ENCODE data around the gene TMCC2. TPM values are rescaled to one million over a fixed set of nuclear protein-coding genes. Genes with fewer than 3 reads are reported as not detected.

Gene TMCC2
- total RNA-seq, 1 donor from 2014 or later, result 25.0 TPM

DNA sequence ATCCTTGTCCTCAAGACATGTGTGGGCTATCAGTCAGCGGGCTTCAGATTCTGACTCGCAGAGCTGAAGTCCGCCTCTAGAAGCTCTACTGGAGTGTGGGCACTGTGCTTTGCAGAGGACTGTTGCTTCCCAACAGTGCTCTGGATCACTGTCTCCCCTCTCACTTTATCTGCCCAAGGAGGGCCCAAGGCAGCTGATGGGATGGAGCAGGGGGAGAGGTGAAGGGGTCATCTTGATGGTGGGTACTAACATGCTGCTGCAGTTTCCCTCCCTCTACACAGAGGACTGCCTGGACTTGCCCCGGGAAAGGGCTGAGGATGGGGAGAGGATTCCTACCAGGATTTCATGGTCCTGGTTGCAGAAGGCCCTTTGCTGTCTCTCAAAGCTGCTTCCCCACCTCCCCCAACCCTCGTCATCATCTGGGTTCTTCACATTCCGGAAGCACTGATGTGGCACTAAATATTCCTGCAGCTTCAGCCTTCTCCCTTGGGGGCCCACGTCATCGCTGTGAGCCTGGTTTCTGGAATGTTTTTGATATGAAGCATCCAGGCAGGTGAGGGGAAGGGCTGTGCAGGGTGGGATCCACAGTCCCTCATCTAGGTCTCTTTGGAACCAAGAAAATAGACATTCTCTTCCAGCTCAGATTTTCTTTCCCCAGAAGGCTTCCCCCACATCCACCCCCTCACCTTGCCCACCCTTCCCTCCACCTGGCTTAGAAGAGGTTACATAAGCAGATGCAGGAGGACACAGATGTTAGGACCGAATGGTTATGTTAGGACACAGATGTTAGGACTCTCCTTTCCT is 70.6 kb downstream of the TMCC2 start:
- H3K4me1 Mint-ChIP-seq (ENCODE audit: low read depth), result peaks cover 48% of the 10 kb centered on the region
- no peak for DNase-seq (ENCODE audit: low spot score)
- H3K9me3 Mint-ChIP-seq, result no peaks in the 10 kb centered on the region
- H3K27ac Mint-ChIP-seq, result no peak overlapping the region
- intact Hi-C loops (cut with micrococcal nuclease), result no loop called here
- H3K4me3 Mint-ChIP-seq, result no peak overlapping the region
- H3K27me3 Mint-ChIP-seq (ENCODE audit: insufficient read depth), result peaks cover 12% of the 10 kb centered on the region
- H3K36me3 Mint-ChIP-seq (ENCODE audit: low read depth), result peaks cover 9% of the 10 kb centered on the region

DNA sequence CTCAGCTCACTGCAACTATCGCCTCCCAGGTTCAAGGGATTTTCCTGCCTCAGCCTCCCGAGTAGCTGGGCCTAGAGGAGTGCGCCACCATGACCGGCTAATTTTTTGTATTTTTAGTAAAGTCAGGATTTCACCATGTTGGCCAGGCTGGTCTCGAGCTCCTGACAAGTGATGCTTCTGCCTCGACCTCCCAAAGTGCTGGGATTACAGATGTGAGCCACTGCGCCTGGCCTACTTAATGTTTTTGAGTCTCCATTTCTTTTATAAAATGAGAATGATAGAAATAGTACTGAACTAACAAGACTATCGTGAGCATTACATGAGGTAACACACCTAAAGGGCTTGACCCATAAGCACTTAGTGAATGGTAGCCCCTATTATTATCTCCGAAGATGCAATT is 72.4 kb downstream of the TMCC2 start:
- Mint-ChIP-seq H3K4me1 (ENCODE audit: low read depth) (peaks cover 41% of the 10 kb centered on the region), H3K36me3 (ENCODE audit: low read depth) (peaks cover 16% of the 10 kb centered on the region), H3K27me3 (ENCODE audit: insufficient read depth) (peaks cover 9% of the 10 kb centered on the region), H3K27ac (no peak overlapping the region), H3K4me3 (no peak overlapping the region), H3K9me3 (no peaks in the 10 kb centered on the region)
- intact Hi-C loops (cut with micrococcal nuclease), result no loop called here
- no peak for DNase-seq (ENCODE audit: low spot score)

DNA sequence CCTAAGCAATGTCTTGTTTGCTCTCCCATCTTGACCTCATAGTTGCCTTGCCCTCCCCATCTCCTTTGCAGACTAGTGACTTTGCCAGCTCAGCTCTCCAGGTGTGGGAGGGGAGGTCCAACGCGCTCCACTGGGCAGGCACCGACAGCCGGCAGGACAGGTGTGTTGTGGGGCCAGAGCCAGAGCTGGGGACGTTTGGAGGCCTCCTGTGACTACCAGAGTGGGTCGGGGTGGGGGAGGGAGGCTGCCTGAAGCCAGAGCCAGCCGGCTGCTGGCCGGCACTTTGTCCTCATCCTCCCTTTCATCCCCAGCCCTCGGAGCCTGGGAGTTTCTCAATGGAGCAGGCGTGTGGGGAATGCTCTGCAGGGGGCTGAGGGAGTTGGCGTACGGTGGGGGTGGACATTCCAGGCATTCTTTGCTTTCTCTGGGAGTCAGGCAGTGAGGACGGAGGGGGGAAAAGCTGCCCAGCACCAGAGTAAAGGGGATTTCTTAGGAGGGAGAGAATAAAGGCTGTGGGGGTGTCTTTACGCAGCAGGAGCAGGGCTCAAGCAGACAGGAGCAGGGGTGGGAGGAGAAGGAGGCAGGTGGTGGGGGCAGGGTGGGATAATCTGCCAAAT is 73.6 kb downstream of the TMCC2 start:
- Mint-ChIP-seq H3K27ac (no peak overlapping the region), H3K36me3 (ENCODE audit: low read depth) (peaks cover 24% of the 10 kb centered on the region), H3K9me3 (no peaks in the 10 kb centered on the region), H3K27me3 (ENCODE audit: insufficient read depth) (peaks cover 6% of the 10 kb centered on the region), H3K4me1 (ENCODE audit: low read depth) (peaks cover 46% of the 10 kb centered on the region), H3K4me3 (no peak overlapping the region)
- DNase-seq (ENCODE audit: low spot score), result no peak
- intact Hi-C loops (cut with micrococcal nuclease), result no loop called here

DNA sequence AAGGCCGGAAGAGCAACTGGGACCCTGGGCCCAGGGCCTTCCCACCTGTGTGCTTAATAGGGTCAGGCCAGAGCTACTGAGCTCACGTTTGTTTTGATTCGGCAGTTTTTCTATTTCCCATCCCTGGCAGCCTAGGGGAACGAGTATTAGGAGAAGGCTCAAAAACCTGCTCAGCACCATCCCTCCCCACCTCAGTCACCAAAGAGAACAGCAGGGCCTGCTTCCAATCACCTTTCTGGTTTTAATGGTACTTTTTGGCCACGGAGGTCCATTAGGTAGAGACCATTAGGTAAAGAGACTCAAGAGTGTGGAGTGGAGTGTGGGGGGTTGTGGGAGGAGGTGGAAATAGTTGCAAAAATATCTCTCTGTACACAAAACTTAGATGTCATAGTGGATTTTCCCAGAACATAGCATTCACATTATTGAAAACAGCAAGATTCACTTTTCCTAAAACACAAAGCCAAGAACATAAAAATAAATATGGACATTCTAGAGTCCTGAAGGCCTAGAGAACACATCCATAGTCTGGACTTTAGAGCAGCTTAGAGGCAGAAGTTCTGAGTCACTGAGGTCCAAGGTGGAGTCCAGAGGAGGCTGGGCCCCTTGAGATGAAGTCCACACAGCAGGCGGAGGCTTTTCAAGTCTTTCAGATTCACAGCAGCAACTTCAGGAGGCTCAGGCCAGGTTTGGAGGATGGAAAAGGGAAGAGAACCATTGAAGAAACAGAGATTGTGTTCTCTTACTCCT is 74.3 kb downstream of the TMCC2 start:
- intact Hi-C loops (cut with micrococcal nuclease), result no loop called here

DNA sequence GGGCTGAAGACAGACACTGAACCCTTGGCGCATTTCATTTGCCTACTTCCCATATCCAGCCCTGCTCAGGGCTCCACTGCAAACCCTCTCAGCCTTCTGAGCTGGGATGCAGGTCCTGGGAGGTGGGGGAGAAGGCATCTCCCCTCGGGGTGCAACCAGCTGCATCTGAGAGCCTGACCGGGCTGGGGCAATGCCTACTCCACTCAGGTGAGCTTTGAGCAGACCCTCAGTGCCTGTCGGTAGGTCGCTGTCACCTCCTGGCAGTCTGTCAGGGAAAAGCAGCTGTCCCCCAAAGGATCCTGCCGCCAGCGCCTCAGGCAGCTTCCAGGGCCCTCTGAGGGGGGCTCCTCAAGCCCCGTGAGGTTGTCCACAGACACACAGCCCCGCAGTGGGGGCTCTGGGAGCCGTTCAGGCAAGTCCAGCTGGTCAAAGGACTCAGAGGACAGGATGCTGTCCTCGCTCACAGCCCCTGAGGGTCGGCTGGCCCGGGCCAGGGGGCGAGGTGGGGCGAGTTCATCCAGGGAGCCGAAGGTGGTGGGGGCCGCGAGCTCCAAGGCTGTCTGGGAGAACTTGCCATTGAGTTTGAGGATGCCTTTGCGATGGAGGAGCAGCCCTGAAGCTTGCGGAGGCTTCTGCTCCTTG is 75.6 kb downstream of the TMCC2 start:
- peaks cover 5% of the 10 kb centered on the region for H3K27me3 Mint-ChIP-seq (ENCODE audit: insufficient read depth)
- H3K4me1 Mint-ChIP-seq (ENCODE audit: low read depth), result peaks cover 25% of the 10 kb centered on the region
- DNase-seq (ENCODE audit: low spot score), result no peak
- no peak overlapping the region for H3K4me3 Mint-ChIP-seq
- H3K27ac Mint-ChIP-seq, result no peak overlapping the region
- intact Hi-C loops (cut with micrococcal nuclease), result no loop called here
- no peaks in the 10 kb centered on the region for H3K9me3 Mint-ChIP-seq
- H3K36me3 Mint-ChIP-seq (ENCODE audit: low read depth), result peaks cover 44% of the 10 kb centered on the region

More for the DNA sequence above, 74.3 kb downstream of the TMCC2 start:
- no peak overlapping the region for H3K27ac Mint-ChIP-seq
- peaks cover 39% of the 10 kb centered on the region for H3K4me1 Mint-ChIP-seq (ENCODE audit: low read depth)
- H3K27me3 Mint-ChIP-seq (ENCODE audit: insufficient read depth), result peaks cover 5% of the 10 kb centered on the region
- peaks cover 31% of the 10 kb centered on the region for H3K36me3 Mint-ChIP-seq (ENCODE audit: low read depth)
- DNase-seq (ENCODE audit: low spot score), result no peak
- no peak overlapping the region for H3K4me3 Mint-ChIP-seq
- no peaks in the 10 kb centered on the region for H3K9me3 Mint-ChIP-seq

DNA sequence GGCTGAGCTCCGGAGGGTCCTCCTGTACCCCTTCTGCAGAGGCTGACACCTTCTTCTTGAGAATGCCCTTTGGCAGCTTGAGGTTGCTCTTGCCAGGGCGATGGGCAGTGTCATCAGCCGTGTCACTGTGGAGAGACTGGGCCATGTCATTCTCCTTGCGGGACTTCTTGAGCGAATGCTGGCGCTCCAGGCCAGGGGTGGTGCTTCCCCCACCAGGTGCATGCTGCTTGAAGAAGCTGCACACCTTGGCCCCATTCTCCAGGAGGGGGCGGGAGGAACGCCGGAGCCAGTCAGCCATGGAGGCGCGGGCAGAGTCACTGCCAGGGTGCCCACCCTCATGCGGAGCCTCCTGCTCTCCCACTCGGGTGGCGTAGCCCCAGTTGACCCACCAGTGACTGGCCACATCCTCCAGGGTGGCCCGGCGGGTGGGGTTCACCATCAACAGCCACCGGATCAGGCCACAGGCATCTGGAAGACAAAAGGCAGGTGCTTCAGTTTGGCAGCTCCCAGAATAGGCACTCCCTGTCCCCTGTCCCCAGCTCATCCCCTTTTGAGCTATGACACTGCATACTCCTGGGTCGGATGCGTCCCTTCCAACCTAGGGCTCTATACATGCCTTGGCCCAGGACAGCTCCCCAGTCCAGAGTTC is 76.4 kb downstream of the TMCC2 start:
- Mint-ChIP-seq H3K4me1 (ENCODE audit: low read depth) (peaks cover 19% of the 10 kb centered on the region), H3K4me3 (no peak overlapping the region), H3K27ac (peak overlapping the region; percentile 63), H3K27me3 (ENCODE audit: insufficient read depth) (peaks cover 5% of the 10 kb centered on the region), H3K9me3 (no peaks in the 10 kb centered on the region), H3K36me3 (ENCODE audit: low read depth) (peaks cover 48% of the 10 kb centered on the region)
- DNase-seq (ENCODE audit: low spot score), result no peak
- intact Hi-C loops (cut with micrococcal nuclease), result no loop called here

DNA sequence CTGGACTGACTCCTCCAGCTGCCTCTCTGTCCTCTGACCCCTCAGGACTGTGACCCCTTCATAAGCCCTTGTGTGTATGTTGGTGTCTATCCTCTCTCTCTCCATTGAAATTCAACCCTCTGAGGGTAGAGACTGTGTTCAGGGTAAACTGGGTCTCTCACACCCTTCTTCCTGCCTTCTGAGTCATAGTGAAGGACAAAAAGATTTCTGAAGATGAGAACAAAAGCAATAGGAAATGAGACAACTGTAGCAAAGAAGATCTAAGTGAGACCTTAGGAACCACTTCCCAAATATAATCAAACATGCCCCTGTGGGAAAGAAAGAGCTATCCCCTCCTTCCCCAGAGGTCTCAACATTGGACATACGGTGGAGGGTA is 76.9 kb downstream of the TMCC2 start:
- Mint-ChIP-seq H3K27ac (peak overlapping the region; percentile 63), H3K27me3 (ENCODE audit: insufficient read depth) (peaks cover 5% of the 10 kb centered on the region), H3K4me3 (no peak overlapping the region), H3K4me1 (ENCODE audit: low read depth) (peaks cover 19% of the 10 kb centered on the region), H3K9me3 (no peaks in the 10 kb centered on the region), H3K36me3 (ENCODE audit: low read depth) (peaks cover 48% of the 10 kb centered on the region)
- intact Hi-C loops (cut with micrococcal nuclease), result no loop called here
- no peak for DNase-seq (ENCODE audit: low spot score)

DNA sequence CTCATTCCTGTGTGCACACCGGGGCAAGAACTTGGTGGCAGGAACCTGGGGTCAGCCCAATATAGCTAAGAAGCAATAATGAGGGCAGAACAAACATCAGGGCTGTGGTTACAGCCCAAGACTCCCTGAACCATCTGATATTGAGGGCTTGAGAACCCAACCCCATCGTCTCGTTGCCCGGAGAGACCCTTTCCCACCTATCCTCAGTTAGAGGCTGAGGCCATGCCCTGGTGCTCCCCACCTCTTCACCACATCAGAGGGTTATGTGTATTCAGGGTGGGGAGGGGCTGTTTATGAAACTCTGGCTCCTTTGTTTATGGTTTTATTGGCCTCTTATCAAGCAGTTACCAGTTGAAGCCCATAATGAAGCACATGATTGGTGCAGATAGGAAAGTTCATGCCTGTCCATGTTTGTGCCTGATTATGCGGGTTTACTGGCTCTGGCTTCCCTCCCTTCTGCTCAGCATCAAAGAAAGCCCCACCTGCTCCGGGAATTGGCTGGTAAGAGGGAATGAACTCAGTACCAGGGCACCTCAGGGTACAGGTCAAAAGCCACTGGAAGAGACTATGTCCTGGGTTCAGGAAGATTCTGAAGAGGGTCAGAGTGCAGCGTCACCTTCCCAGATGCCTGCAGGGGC is 79.3 kb downstream of the TMCC2 start:
- intact Hi-C loops (cut with micrococcal nuclease), result no loop called here
- no peaks in the 10 kb centered on the region for H3K9me3 Mint-ChIP-seq
- no peak overlapping the region for H3K4me3 Mint-ChIP-seq
- DNase-seq (ENCODE audit: low spot score), result no peak
- H3K27me3 Mint-ChIP-seq (ENCODE audit: insufficient read depth), result no peaks in the 10 kb centered on the region
- peaks cover 38% of the 10 kb centered on the region for H3K4me1 Mint-ChIP-seq (ENCODE audit: low read depth)
- H3K27ac Mint-ChIP-seq, result no peak overlapping the region
- peaks cover 63% of the 10 kb centered on the region for H3K36me3 Mint-ChIP-seq (ENCODE audit: low read depth)

DNA sequence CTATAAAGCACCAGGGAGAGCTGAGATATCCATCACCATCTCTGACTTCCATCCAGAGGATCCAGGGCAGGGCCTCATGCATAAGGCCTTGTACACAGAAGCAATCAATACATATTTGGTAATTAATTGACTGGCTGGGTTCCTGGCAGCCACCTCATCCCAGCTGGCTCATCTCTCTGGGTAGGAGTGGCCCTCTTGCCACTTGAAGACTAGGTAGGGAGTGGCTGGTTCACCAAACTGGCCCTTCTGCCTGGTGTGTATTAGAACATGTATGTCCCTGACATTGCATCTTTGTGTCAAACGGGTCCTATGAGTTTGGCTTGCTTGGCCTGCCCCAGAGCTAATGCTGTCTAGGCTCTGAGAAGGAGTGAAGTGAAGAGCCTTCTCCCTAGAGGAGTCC is 82.0 kb downstream of the TMCC2 start:
- H3K4me1 Mint-ChIP-seq (ENCODE audit: low read depth), result peaks cover 60% of the 10 kb centered on the region
- H3K36me3 Mint-ChIP-seq (ENCODE audit: low read depth), result peaks cover 57% of the 10 kb centered on the region
- H3K27me3 Mint-ChIP-seq (ENCODE audit: insufficient read depth), result no peaks in the 10 kb centered on the region
- DNase-seq (ENCODE audit: low spot score), result no peak
- H3K4me3 Mint-ChIP-seq, result no peak overlapping the region
- H3K9me3 Mint-ChIP-seq, result no peaks in the 10 kb centered on the region
- intact Hi-C loops (cut with micrococcal nuclease), result loop anchor here (5.0 kb wide), 1 partner anchor 187 kb away; the partner anchor contains the start of gene RBBP5
- no peak overlapping the region for H3K27ac Mint-ChIP-seq

DNA sequence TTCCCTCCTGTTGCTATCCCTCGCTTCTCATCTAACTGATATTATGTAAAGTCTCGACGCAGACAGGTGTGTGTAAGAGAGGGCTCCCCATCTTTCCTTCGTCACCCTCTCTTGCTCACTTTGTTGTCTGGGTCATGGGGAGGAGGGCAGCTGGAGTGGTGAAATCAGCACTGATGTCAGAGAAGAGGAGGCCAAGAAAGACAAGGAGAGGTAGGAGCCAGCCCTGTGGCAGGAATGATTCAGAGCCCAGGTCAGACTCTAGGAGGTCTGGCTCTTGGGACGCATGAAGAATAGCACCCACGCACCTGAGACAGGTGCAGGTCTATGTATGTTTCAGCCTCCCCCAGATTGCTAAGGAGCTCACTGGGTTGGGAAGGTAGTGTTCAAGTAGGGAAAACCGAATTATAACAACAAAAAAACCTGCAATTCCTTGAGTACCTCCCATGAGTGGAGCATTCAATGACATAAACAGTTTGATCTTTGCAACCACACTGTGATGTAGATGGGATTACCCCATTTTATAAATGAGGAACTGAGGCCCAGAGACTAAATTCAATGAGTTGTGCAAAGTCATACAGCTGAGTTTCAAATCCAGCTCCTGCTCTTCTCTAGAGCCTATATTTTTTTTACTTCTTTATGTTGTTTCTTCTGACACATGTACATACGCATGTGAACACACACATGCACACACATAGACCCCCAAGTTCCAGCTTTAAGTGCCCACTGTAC is 83.4 kb downstream of the TMCC2 start:
- intact Hi-C loops (cut with micrococcal nuclease), result loop anchor here (5.0 kb wide), 1 partner anchor 189 kb away; the partner anchor contains the start of gene RBBP5
- no peaks in the 10 kb centered on the region for H3K9me3 Mint-ChIP-seq
- no peak for DNase-seq (ENCODE audit: low spot score)
- no peak overlapping the region for H3K27ac Mint-ChIP-seq
- H3K27me3 Mint-ChIP-seq (ENCODE audit: insufficient read depth), result no peaks in the 10 kb centered on the region
- peaks cover 60% of the 10 kb centered on the region for H3K4me1 Mint-ChIP-seq (ENCODE audit: low read depth)
- peaks cover 47% of the 10 kb centered on the region for H3K36me3 Mint-ChIP-seq (ENCODE audit: low read depth)
- H3K4me3 Mint-ChIP-seq, result no peak overlapping the region

DNA sequence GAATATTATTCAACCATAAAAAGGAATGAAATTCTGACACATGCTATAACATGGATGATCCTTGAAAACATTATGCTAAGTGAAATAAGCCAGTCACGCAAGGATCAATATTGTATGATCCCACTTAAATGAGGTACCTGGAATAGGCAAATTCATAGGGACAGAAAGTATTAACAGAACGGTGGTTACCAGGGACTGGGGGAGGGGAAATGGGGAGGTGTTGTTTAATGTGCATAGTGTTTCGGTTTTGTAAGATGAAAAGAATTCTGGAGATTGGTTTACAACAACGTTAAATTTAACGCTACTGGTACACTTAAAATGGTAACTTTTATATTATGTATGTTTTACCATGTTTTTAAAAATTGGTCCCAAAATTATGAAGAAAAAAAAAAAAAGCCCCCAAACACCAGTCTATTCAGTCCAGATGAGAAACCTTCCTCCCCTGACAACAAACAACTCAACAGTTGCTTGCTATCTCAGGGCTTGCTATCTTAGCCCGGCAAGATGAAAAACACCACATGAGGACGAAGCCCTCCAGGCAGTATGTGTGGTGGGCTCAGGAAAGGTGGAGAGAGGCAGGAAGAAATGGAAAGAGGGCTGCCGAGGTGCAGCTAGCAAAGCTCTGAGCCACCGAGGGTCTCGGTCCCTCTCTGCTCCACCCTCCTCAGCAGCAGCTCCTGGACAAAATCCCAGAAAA is 85.3 kb downstream of the TMCC2 start:
- Mint-ChIP-seq H3K27ac (peak overlapping the region; percentile 94), H3K4me3 (peak overlapping the region; percentile 83), H3K27me3 (ENCODE audit: insufficient read depth) (no peaks in the 10 kb centered on the region), H3K4me1 (ENCODE audit: low read depth) (peaks cover 77% of the 10 kb centered on the region), H3K9me3 (no peaks in the 10 kb centered on the region), H3K36me3 (ENCODE audit: low read depth) (peaks cover 28% of the 10 kb centered on the region)
- intact Hi-C loops (cut with micrococcal nuclease), result loop anchor here (1.0 to 5.0 kb wide), 3 partner anchors 8 to 191 kb away; partner anchors contain the start of genes NUAK2 and RBBP5
- no peak for DNase-seq (ENCODE audit: low spot score)
